Naive thymus-derived CD4-positive, alpha-beta T cell (primary cell): ENCODE data around the gene ATP8A2. TPM values are rescaled to one million over a fixed set of nuclear protein-coding genes. Genes with fewer than 3 reads are reported as not detected.
"Not testable (repeated sequence)": the region's sequence is repeated elsewhere in the genome, so short reads cannot be mapped to it uniquely, and the experiment has no call there.

Source experiments
- ATAC-seq: fragments of 150-1000 bp; cut with Tn5 transposase; 2 replicates; pipeline ENCODE4 v1.10.0; 2021; ENCODE audit warnings: mild to moderate bottlenecking, moderate library complexity
- CTCF ChIA-PET: fragments of 350-600 bp; sonication (Branson Sonifier 250); formaldehyde crosslinking; loops from one replicate; lab custom pipeline; 2021; ENCODE audit warnings: antibody characterized with exemption; lab: Charles Lee
- POLR2A ChIA-PET: fragments of 350-600 bp; sonication (Branson Sonifier 250); formaldehyde crosslinking; loops from one replicate; lab custom pipeline; 2021; ENCODE audit warnings: antibody characterized with exemption, inconsistent platforms; lab: Charles Lee
- DNase-seq, 9 donors: peaks; one replicate each; pipeline versions ENCODE4 v3.0.0 to v3.0.0-alpha.2; 2020 to 2022; ENCODE audit warnings: mixed read lengths in 1 of 9
- H3K27ac ChIP-seq: one replicate; pipeline ENCODE4 v1.7.0; 2013; ENCODE audit warnings: mild to moderate bottlenecking, low read depth, low read length, moderate library complexity
- H3K27me3 ChIP-seq, 2 donors: one replicate each; pipeline ENCODE4 v1.7.0; 2013; ENCODE audit warnings: low read length in 2 of 2, mild to moderate bottlenecking in 2 of 2, moderate library complexity in 2 of 2; ENCODE audit not compliant: control insufficient read depth in 2 of 2, insufficient read depth in 2 of 2
- H3K36me3 ChIP-seq, 3 experiments: 1 replicate in 2 of 3; 2 replicates in 1 of 3; pipeline ENCODE4 v1.7.0; 2013; ENCODE audit warnings: low read length in 3 of 3, mild to moderate bottlenecking in 3 of 3, moderate library complexity in 1 of 3; ENCODE audit not compliant: insufficient read depth in 3 of 3, control insufficient read depth in 2 of 3
- H3K4me1 ChIP-seq, 2 donors: one replicate each; pipeline ENCODE4 v1.7.0; 2013; ENCODE audit warnings: low read length in 2 of 2, mild to moderate bottlenecking in 2 of 2, moderate library complexity in 1 of 2; ENCODE audit not compliant: control insufficient read depth in 2 of 2, insufficient read depth in 2 of 2
- H3K4me3 ChIP-seq: 2 replicates; pipeline ENCODE4 v1.7.0; 2013; ENCODE audit warnings: mild to moderate bottlenecking, low read length
- H3K9me3 ChIP-seq, 3 experiments: 1 replicate in 2 of 3; 2 replicates in 1 of 3; pipeline ENCODE4 v1.7.0; 2013; ENCODE audit warnings: low read length in 3 of 3; ENCODE audit not compliant: control insufficient read depth in 2 of 3
- H3K27ac Mint-ChIP-seq, 9 donors: one replicate each; pipeline ENCODE4 v1.8.0; 2020 to 2022; ENCODE audit warnings: mixed read lengths in 9 of 9, mild to moderate bottlenecking in 8 of 9, moderate library complexity in 5 of 9, inconsistent platforms in 2 of 9
- H3K27me3 Mint-ChIP-seq, 5 donors: one replicate each; pipeline ENCODE4 v1.8.0; 2021 to 2022; ENCODE audit warnings: mixed read lengths in 5 of 5, mild to moderate bottlenecking in 1 of 5
- H3K36me3 Mint-ChIP-seq, 5 donors: one replicate each; pipeline ENCODE4 v1.8.0; 2020 to 2022; ENCODE audit warnings: mixed read lengths in 5 of 5, mild to moderate bottlenecking in 3 of 5, inconsistent platforms in 1 of 5
- H3K4me1 Mint-ChIP-seq, 7 donors: one replicate each; pipeline ENCODE4 v1.8.0; 2020 to 2022; ENCODE audit warnings: mixed read lengths in 7 of 7, mild to moderate bottlenecking in 3 of 7, inconsistent platforms in 1 of 7
- H3K4me3 Mint-ChIP-seq, 10 donors: one replicate each; pipeline ENCODE4 v1.8.0; 2020 to 2022; ENCODE audit warnings: mild to moderate bottlenecking in 10 of 10, mixed read lengths in 10 of 10, moderate library complexity in 6 of 10, inconsistent platforms in 2 of 10
- H3K9me3 Mint-ChIP-seq, 11 donors: one replicate each; pipeline ENCODE4 v1.8.0; 2020 to 2022; ENCODE audit warnings: mixed read lengths in 11 of 11, mild to moderate bottlenecking in 4 of 11, inconsistent platforms in 1 of 11, moderate library complexity in 1 of 11
- intact Hi-C, 2 donors: fragments of 100-400 bp; cut with micrococcal nuclease; formaldehyde crosslinking; loops; one replicate each; pipeline ENCODE4 v1.15.1; 2023
- polyA plus RNA-seq, 2 donors: library from polyadenylated mRNA; unstranded; fragments of 300-500 nt; fragmentation: Illumina TruSeq; gene quantifications; one replicate each; pipeline ENCODE4 v1.2.3, GENCODE V29; 2021
- total RNA-seq, 6 experiments: library from RNA in 5 of 6; stranded (reverse) in 5 of 6; gene quantifications; 1 replicate in 5 of 6; 2 replicates in 1 of 6; pipeline ENCODE4 v1.2.3 and lab custom pipeline; 2021 to 2026

Gene ATP8A2
- total and polyA plus RNA-seq, 7 experiments from 2014 or later: 0.56 to 2.4 (median 1.2) TPM

GRCh38 chr13:26068372-26068771 is 696.6 kb downstream of the ATP8A2 start:
- H3K4me3 ChIP-seq, H3K4me1 ChIP-seq, H3K27ac Mint-ChIP-seq, H3K9me3 ChIP-seq, H3K4me3 Mint-ChIP-seq, H3K36me3 ChIP-seq, POLR2A ChIA-PET, H3K27ac ChIP-seq, H3K9me3 Mint-ChIP-seq, H3K36me3 Mint-ChIP-seq, H3K4me1 Mint-ChIP-seq, DNase-seq, H3K27me3 ChIP-seq, intact Hi-C loops, ATAC-seq: not testable (repeated sequence)
- H3K27me3 Mint-ChIP-seq: peaks cover 8 to 23% (median 20%) of the 10 kb centered on the region in 5 donors
- CTCF ChIA-PET: interaction anchor here (3.4 kb wide), 1 partner anchor 494 kb away, joined by 17 read pairs; no protein-coding TSS in a partner anchor

GRCh38 chr13:26069642-26070041 is 697.9 kb downstream of the ATP8A2 start:
- H3K36me3 Mint-ChIP-seq, H3K27ac ChIP-seq, intact Hi-C loops, POLR2A ChIA-PET, H3K4me3 Mint-ChIP-seq, H3K27ac Mint-ChIP-seq, H3K4me3 ChIP-seq, H3K4me1 ChIP-seq, H3K9me3 Mint-ChIP-seq, H3K36me3 ChIP-seq, ATAC-seq, H3K4me1 Mint-ChIP-seq, DNase-seq, H3K9me3 ChIP-seq, H3K27me3 ChIP-seq: not testable (repeated sequence)
- CTCF ChIA-PET: interaction anchor here (3.3 kb wide), 1 partner anchor 495 kb away, joined by 15 read pairs; no protein-coding TSS in a partner anchor
- peaks cover 8 to 28% (median 23%) of the 10 kb centered on the region in 5 donors for H3K27me3 Mint-ChIP-seq

GRCh38 chr13:26071691-26072090 is 699.9 kb downstream of the ATP8A2 start:
- no peak overlapping the region for H3K4me3 Mint-ChIP-seq
- POLR2A ChIA-PET: no interaction called here
- Histone ChIP-seq H3K27ac (no peak overlapping the region), H3K9me3 (no peaks in the 10 kb centered on the region), H3K4me1 (no peaks in the 10 kb centered on the region), H3K27me3 (peaks cover 0 to 2% of the 10 kb centered on the region in 2 donors), H3K4me3 (no peak overlapping the region), H3K36me3 (no peaks in the 10 kb centered on the region)
- H3K9me3 Mint-ChIP-seq: no peaks in the 10 kb centered on the region
- CTCF ChIA-PET: interaction anchor here (0.7 to 3.3 kb wide), 3 partner anchors 10 to 497 kb away, joined by 3 to 15 read pairs (median 4); no protein-coding TSS in a partner anchor
- peaks cover 0 to 3% (median 0%) of the 10 kb centered on the region in 7 donors for H3K4me1 Mint-ChIP-seq
- H3K27ac Mint-ChIP-seq: no peak overlapping the region
- no peaks in the 10 kb centered on the region for H3K36me3 Mint-ChIP-seq
- intact Hi-C loops: loop anchor here (1.0 kb wide), 2 partner anchors 8 to 497 kb away; no protein-coding TSS in a partner anchor
- ATAC-seq (no peak), DNase-seq (no peak)
- peaks cover 11 to 42% (median 29%) of the 10 kb centered on the region in 5 donors for H3K27me3 Mint-ChIP-seq

- H3K27me3 Mint-ChIP-seq: peaks cover 17 to 48% (median 35%) of the 10 kb centered on the region in 5 donors
- H3K9me3 Mint-ChIP-seq: not testable (repeated sequence)
Measured at GRCh38 chr13:26072335-26072734, 700.6 kb downstream of the ATP8A2 start.

GRCh38 chr13:26074706-26075105 is 702.9 kb downstream of the ATP8A2 start:
- Histone ChIP-seq H3K36me3 (no peaks in the 10 kb centered on the region), H3K4me1 (no peaks in the 10 kb centered on the region), H3K4me3 (no peak overlapping the region), H3K27ac (no peak overlapping the region), H3K27me3 (peaks cover 0 to 2% of the 10 kb centered on the region in 2 donors), H3K9me3 (no peaks in the 10 kb centered on the region)
- POLR2A ChIA-PET: no interaction called here
- CTCF ChIA-PET: no interaction called here
- no peaks in the 10 kb centered on the region for H3K9me3 Mint-ChIP-seq
- H3K4me1 Mint-ChIP-seq: peaks cover 0 to 3% (median 0%) of the 10 kb centered on the region in 7 donors
- H3K27ac Mint-ChIP-seq: no peak overlapping the region
- DNase-seq (no peak), ATAC-seq (no peak)
- H3K27me3 Mint-ChIP-seq: peaks cover 17 to 48% (median 34%) of the 10 kb centered on the region in 5 donors
- no peaks in the 10 kb centered on the region for H3K36me3 Mint-ChIP-seq
- no peak overlapping the region for H3K4me3 Mint-ChIP-seq
- intact Hi-C loops: no loop called here

More at GRCh38 chr13:26072335-26072734, 700.6 kb downstream of the ATP8A2 start:
- POLR2A ChIA-PET, H3K27ac Mint-ChIP-seq, H3K9me3 ChIP-seq, H3K27me3 ChIP-seq, H3K4me3 Mint-ChIP-seq, H3K27ac ChIP-seq, H3K36me3 ChIP-seq, H3K4me1 ChIP-seq, H3K4me1 Mint-ChIP-seq, H3K36me3 Mint-ChIP-seq, H3K4me3 ChIP-seq: not testable (repeated sequence)
- DNase-seq (peak in 3 of 9 donors; percentile 4 to 7 (median 7)), ATAC-seq (peak; percentile 61)
- intact Hi-C loops: loop anchor here (1.0 kb wide), 2 partner anchors 9 to 498 kb away; no protein-coding TSS in a partner anchor
- CTCF ChIA-PET: interaction anchor here (0.8 to 3.3 kb wide), 3 partner anchors 10 to 502 kb away, joined by 3 to 15 read pairs (median 4); no protein-coding TSS in a partner anchor

Other genes starting within 250 kb of the ATP8A2 start
- gene AMER2, start 199.7 kb upstream of the ATP8A2 start, total RNA-seq: not detected
- gene AMER2, start 199.7 kb upstream of the ATP8A2 start, polyA plus RNA-seq: under 1 TPM in 1 of 2 donors, not detected in 1; 0.05 TPM
- 10 to 100 TPM; 16.0 to 23.2 (median 18.5) TPM for gene MTMR6, start 84.5 kb upstream of the ATP8A2 start, total RNA-seq
- gene MTMR6, start 84.5 kb upstream of the ATP8A2 start, polyA plus RNA-seq: 10 to 100 TPM; 16.3 to 16.6 TPM
- 10 to 100 TPM; 41.1 to 89.1 (median 57.0) TPM for gene NUP58, start 70.3 kb upstream of the ATP8A2 start, total RNA-seq
- gene NUP58, start 70.3 kb upstream of the ATP8A2 start, polyA plus RNA-seq: 10 to 100 TPM; 13.4 to 22.1 TPM